MCF 10A (cell line): Measurements from ENCODE around the gene KRT85. TPM values are rescaled to one million over a fixed set of nuclear protein-coding genes. Genes with fewer than 3 reads are reported as not detected.

ENCODE experiments used
- BruUV-seq: library from RNA; stranded (reverse); fragments of 400-500 nt; replicated peaks from 2 replicates; lab custom pipeline; 2021; lab: Mats Ljungman, UMichigan
- CTCF ChIA-PET: fragments of 300-600 bp; sonication (Branson Sonifier 250); formaldehyde crosslinking; extraction: SDS; loops from one replicate; lab custom pipeline; 2021; ENCODE audit warnings: antibody characterized with exemption, inconsistent platforms; lab: Yijun Ruan, JAX
- POLR2A ChIA-PET: fragments of 300-600, 350-650 bp; sonication (Branson Sonifier 250); formaldehyde crosslinking; extraction: SDS; loops from one replicate; lab custom pipeline; 2020; ENCODE audit warnings: antibody characterized with exemption, inconsistent platforms; lab: Yijun Ruan, JAX
- DNase-seq: peaks from one replicate; pipeline ENCODE4 v3.0.0-alpha.2; 2018; ENCODE audit not compliant: unreplicated experiment
- H3K27ac Mint-ChIP-seq: one replicate; pipeline ENCODE4 v1.8.0; 2022; ENCODE audit warnings: mild to moderate bottlenecking, low read depth, mixed read lengths; ENCODE audit not compliant: unreplicated experiment
- H3K27me3 Mint-ChIP-seq: one replicate; pipeline ENCODE4 v1.8.0; 2022; ENCODE audit warnings: mixed read lengths; ENCODE audit not compliant: insufficient read depth, unreplicated experiment
- H3K36me3 Mint-ChIP-seq: one replicate; pipeline ENCODE4 v1.8.0; 2022; ENCODE audit warnings: mild to moderate bottlenecking, moderate library complexity, mixed read lengths; ENCODE audit not compliant: insufficient read depth, unreplicated experiment
- H3K4me1 Mint-ChIP-seq: one replicate; pipeline ENCODE4 v1.8.0; 2022; ENCODE audit warnings: mixed read lengths; ENCODE audit not compliant: insufficient read depth, unreplicated experiment
- H3K4me3 Mint-ChIP-seq: one replicate; pipeline ENCODE4 v1.8.0; 2022; ENCODE audit warnings: mild to moderate bottlenecking, moderate library complexity, mixed read lengths; ENCODE audit not compliant: unreplicated experiment
- H3K9me3 Mint-ChIP-seq: one replicate; pipeline ENCODE4 v1.8.0; 2022; ENCODE audit warnings: mixed read lengths; ENCODE audit not compliant: unreplicated experiment
- intact Hi-C: fragments of 100-400 bp; cut with micrococcal nuclease; formaldehyde crosslinking; loops from 2 replicates; pipeline ENCODE4 v1.14.1; 2022
- total RNA-seq: library from RNA; stranded (reverse); gene quantifications from 2 replicates; pipeline ENCODE4 v1.2.3, GENCODE V29; 2022
- TF ChIP-seq, protein P1 (sequence below): fragments of 200-600 bp; IDR thresholded peaks from one replicate; pipeline ENCODE4 v1.8.0; 2022; ENCODE audit warnings: antibody characterized with exemption, mild to moderate bottlenecking; ENCODE audit not compliant: unreplicated experiment

The KRT85 gene
- total RNA-seq, 1 experiment from 2014 or later, result 0.23 TPM

DNA sequence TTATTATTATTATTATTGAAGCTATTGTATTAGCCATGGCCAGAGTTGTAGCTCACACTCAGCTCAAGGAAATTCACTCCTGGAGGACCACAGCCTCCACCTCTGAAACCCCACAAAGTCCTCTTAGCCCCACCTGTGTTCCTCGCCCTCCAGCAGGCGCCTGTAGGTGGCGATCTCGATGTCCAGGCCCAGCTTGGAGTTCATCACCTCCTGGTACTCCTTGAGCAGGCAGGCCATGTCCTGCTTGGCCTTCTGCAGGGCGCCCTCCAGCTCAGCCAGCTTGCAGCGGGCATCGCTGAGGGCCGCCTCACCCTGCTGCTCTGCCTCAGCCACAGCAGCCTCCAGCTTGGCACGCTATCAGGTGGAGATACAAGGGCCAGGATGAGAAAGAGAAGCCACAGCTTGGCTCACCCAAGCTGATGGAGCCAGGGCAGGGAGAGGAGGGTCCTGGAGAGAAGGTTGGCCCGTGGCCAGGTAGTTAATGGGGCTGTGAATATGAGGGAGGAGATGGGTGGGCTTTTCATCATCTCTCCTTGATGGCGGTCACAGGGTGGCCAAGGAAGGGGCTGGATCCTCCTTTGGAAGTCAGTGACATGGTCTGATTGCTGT, 5.1 kb downstream of the KRT85 start:
- POLR2A ChIA-PET, result no interaction called here
- CTCF ChIA-PET, result interaction anchor here (0.6 to 3.0 kb wide), 6 partner anchors 10 to 649 kb away, joined by 3 to 37 read pairs (median 4); no protein-coding TSS in a partner anchor
- H3K36me3 Mint-ChIP-seq, result no peaks in the 10 kb centered on the region
- TF ChIP-seq, protein P1, sequence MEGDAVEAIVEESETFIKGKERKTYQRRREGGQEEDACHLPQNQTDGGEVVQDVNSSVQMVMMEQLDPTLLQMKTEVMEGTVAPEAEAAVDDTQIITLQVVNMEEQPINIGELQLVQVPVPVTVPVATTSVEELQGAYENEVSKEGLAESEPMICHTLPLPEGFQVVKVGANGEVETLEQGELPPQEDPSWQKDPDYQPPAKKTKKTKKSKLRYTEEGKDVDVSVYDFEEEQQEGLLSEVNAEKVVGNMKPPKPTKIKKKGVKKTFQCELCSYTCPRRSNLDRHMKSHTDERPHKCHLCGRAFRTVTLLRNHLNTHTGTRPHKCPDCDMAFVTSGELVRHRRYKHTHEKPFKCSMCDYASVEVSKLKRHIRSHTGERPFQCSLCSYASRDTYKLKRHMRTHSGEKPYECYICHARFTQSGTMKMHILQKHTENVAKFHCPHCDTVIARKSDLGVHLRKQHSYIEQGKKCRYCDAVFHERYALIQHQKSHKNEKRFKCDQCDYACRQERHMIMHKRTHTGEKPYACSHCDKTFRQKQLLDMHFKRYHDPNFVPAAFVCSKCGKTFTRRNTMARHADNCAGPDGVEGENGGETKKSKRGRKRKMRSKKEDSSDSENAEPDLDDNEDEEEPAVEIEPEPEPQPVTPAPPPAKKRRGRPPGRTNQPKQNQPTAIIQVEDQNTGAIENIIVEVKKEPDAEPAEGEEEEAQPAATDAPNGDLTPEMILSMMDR, result peak; percentile 18
- H3K4me1 Mint-ChIP-seq, result no peaks in the 10 kb centered on the region
- intact Hi-C loops, result no loop called here
- no peak overlapping the region for H3K27ac Mint-ChIP-seq
- no peak overlapping the region for H3K4me3 Mint-ChIP-seq
- H3K27me3 Mint-ChIP-seq, result peaks cover 9% of the 10 kb centered on the region
- BruUV-seq, result no TSS peak
- H3K9me3 Mint-ChIP-seq, result no peaks in the 10 kb centered on the region
- DNase-seq, result peak; percentile 19

GRCh38 chr12:52361553-52361952, 5.7 kb downstream of the KRT85 start:
- intact Hi-C loops, result no loop called here
- H3K4me1 Mint-ChIP-seq, result no peaks in the 10 kb centered on the region
- H3K27me3 Mint-ChIP-seq, result peaks cover 14% of the 10 kb centered on the region
- POLR2A ChIA-PET, result interaction anchor here (0.8 kb wide), 1 partner anchor 13 kb away, joined by 3 read pairs; no protein-coding TSS in a partner anchor
- CTCF ChIA-PET, result interaction anchor here (0.8 to 3.0 kb wide), 6 partner anchors 10 to 618 kb away, joined by 3 to 37 read pairs (median 4); no protein-coding TSS in a partner anchor
- no peak for DNase-seq
- no peak overlapping the region for H3K4me3 Mint-ChIP-seq
- TF ChIP-seq, protein P1, result no peak
- BruUV-seq, result no TSS peak
- H3K36me3 Mint-ChIP-seq, result no peaks in the 10 kb centered on the region
- H3K9me3 Mint-ChIP-seq, result no peaks in the 10 kb centered on the region
- no peak overlapping the region for H3K27ac Mint-ChIP-seq

DNA sequence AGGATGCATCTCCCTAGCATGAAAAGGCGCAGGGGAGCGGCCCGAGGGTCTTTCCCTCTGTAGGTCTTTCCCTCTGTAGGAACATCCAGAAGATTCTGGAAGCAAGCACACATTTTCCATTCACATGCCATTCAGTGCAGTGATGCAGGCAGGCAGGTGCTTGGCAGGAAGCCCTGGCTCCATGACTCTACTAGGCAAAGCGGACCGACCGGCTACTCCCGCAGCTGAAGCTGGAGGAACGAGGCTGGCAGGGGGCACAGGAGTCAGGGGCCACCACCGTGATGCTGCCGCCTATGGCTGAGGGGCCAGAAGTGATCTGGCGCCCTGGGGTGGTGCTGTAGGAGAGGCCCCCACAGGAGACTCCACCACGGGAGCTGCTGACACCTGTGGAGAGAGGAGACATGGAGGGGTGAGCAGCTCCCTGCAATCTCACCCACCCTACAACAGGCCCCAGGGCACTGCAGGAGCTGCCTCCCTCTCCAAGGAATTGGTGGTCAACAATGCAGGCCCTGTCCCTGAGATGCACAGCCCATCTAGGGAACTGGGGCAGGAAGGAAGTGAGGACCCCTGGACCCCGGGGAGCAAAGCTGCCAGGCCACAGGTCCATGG, 6.5 kb downstream of the KRT85 start:
- Mint-ChIP-seq H3K9me3 (no peaks in the 10 kb centered on the region), H3K36me3 (no peaks in the 10 kb centered on the region), H3K4me1 (no peaks in the 10 kb centered on the region), H3K4me3 (no peak overlapping the region), H3K27me3 (peaks cover 14% of the 10 kb centered on the region), H3K27ac (no peak overlapping the region)
- no peak for DNase-seq
- TF ChIP-seq, protein P1, result no peak
- POLR2A ChIA-PET, result interaction anchor here (0.8 kb wide), 1 partner anchor 12 kb away, joined by 3 read pairs; no protein-coding TSS in a partner anchor
- CTCF ChIA-PET, result interaction anchor here (0.6 to 3.0 kb wide), 8 partner anchors 10 to 619 kb away, joined by 3 to 37 read pairs (median 3); no protein-coding TSS in a partner anchor
- BruUV-seq, result no TSS peak
- intact Hi-C loops, result no loop called here

- H3K9me3 Mint-ChIP-seq, result no peaks in the 10 kb centered on the region
Observed at GRCh38 chr12:52360106-52360662, 7.1 kb downstream of the KRT85 start.

More at GRCh38 chr12:52360106-52360662, 7.1 kb downstream of the KRT85 start:
- Mint-ChIP-seq H3K27me3 (peaks cover 14% of the 10 kb centered on the region), H3K36me3 (no peaks in the 10 kb centered on the region), H3K27ac (no peak overlapping the region), H3K4me1 (no peaks in the 10 kb centered on the region), H3K4me3 (no peak overlapping the region)
- CTCF ChIA-PET, result interaction anchor here (0.6 to 3.0 kb wide), 10 partner anchors 9 to 620 kb away, joined by 3 to 37 read pairs (median 3); no protein-coding TSS in a partner anchor
- TF ChIP-seq, protein P1, result no peak
- intact Hi-C loops, result no loop called here
- DNase-seq, result no peak
- no TSS peak for BruUV-seq
- POLR2A ChIA-PET, result no interaction called here
